ENCODE measurements around the gene SLC39A1. TPM values are rescaled to one million over a fixed set of nuclear protein-coding genes. Genes with fewer than 3 reads are reported as not detected.
A peak's percentile ranks its signal among the peaks of the same experiment; 100 is the strongest.

SLC39A1 gene
- total RNA-seq, 1 donor from 2014 or later = 120 TPM

DNA sequence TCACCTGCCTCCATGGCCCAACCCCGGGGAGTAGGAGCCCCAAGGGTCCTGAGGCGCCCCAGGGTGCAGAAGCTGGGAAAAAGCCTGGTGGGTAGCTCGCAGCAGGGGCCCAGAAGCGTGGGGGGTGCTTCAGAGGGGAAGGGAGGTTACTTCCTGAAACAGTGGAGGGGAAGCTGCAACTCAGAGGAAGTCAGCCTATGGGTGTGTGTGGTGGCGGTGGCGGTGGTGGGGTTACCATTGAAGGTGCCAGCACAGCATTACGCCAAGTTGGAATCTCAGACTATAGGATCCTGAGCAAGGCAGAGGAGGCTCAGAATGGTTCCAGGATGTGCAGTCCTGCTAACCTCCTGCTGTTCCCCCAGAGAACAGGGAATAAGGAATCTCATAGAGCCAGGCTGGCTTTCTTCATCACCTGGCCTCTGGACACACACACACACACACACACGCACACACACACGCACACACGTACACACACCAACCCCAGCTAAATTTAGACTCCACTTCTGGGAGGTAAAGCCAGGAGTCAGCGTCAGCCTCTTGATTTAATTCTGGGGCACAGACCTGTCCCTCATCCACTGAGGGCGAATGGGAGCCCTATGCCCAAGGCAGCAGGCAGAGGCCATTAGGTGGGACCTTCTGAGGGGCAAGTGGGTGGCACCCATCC lies 18.1 kb downstream of the SLC39A1 start:
- peak overlapping the region; percentile 78 for H3K4me3 ChIP-seq
- TF ChIP-seq, protein P1, sequence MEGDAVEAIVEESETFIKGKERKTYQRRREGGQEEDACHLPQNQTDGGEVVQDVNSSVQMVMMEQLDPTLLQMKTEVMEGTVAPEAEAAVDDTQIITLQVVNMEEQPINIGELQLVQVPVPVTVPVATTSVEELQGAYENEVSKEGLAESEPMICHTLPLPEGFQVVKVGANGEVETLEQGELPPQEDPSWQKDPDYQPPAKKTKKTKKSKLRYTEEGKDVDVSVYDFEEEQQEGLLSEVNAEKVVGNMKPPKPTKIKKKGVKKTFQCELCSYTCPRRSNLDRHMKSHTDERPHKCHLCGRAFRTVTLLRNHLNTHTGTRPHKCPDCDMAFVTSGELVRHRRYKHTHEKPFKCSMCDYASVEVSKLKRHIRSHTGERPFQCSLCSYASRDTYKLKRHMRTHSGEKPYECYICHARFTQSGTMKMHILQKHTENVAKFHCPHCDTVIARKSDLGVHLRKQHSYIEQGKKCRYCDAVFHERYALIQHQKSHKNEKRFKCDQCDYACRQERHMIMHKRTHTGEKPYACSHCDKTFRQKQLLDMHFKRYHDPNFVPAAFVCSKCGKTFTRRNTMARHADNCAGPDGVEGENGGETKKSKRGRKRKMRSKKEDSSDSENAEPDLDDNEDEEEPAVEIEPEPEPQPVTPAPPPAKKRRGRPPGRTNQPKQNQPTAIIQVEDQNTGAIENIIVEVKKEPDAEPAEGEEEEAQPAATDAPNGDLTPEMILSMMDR (IDR thresholded peaks at IDR 0.05) = no peak
- H3K27me3 ChIP-seq = no peaks in the 10 kb centered on the region
- ATAC-seq = peak; percentile 65
- H3K4me1 ChIP-seq = peaks cover 23% of the 10 kb centered on the region
- H3K27ac ChIP-seq = peak overlapping the region; percentile 95
- intact Hi-C loops (cut with DNase I) = no loop called here
- peak; percentile 85 for DNase-seq
- peaks cover 58% of the 10 kb centered on the region for H3K36me3 ChIP-seq
- H3K9me3 ChIP-seq = no peaks in the 10 kb centered on the region

DNA sequence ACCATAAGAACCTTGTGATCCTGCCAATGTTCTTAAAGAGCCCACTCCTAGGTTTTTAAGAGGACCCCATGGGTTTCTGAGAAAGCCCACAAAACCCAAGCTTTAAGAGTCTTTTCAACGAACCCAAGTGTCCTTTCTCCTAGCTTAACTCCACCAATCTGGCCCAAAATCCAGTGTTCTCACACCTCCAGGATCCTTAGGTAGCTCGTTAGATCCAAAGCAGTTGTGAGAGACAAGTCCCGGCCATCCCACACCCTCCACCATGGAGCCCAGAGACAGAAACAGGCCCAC lies 18.6 kb downstream of the SLC39A1 start:
- intact Hi-C loops (cut with DNase I) = no loop called here
- ATAC-seq = no peak
- Histone ChIP-seq H3K4me1 (peaks cover 23% of the 10 kb centered on the region), H3K36me3 (peaks cover 58% of the 10 kb centered on the region), H3K27ac (peak overlapping the region; percentile 95), H3K9me3 (no peaks in the 10 kb centered on the region), H3K4me3 (peak overlapping the region; percentile 78), H3K27me3 (no peaks in the 10 kb centered on the region)
- TF ChIP-seq, protein P1 (IDR thresholded peaks at IDR 0.05) = no peak
- no peak for DNase-seq

DNA sequence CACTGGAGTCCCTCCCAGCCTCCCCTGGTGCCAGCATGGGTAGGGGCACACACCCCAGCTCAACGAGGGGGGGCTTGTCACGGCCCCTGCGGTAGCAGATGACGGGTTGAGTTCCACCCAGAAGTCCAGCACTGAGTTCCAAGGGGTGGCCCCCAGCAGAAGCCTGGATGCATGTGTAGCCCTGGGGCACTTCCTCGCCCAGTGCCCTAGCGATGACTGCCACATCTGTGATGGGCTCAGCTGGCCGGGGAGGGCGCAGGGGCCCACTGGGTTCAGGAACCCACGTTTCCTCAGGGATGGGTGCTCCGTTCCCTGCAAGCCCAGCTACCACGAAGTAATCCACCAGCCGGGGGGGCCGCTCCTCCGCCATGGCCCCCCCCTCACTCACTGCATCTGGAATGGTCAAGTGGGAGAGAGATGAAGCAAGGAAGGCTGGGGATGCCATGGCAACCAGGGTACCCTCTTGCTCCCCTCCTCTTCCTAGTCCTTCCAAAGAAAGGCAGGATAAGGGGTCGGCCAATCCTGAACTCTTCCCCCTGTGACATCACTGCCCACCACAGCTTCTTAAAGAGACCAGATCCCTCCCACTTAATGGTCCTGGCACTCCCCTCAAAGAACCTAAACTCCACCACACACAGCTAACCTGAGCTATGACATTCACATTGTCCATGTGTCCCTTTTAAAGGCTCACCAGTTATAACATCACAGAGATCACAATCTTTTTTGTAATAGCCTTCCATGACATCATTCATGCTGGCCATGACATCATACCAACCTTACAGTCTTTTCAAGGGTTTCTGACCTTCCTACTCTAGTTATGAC lies 19.1 kb downstream of the SLC39A1 start:
- peak overlapping the region; percentile 78 for H3K4me3 ChIP-seq
- no peak for DNase-seq
- H3K27ac ChIP-seq = peak overlapping the region; percentile 95
- H3K27me3 ChIP-seq = no peaks in the 10 kb centered on the region
- intact Hi-C loops (cut with DNase I) = no loop called here
- H3K9me3 ChIP-seq = no peaks in the 10 kb centered on the region
- H3K36me3 ChIP-seq = peaks cover 58% of the 10 kb centered on the region
- peaks cover 23% of the 10 kb centered on the region for H3K4me1 ChIP-seq
- ATAC-seq = no peak
- TF ChIP-seq, protein P1 (IDR thresholded peaks at IDR 0.05) = no peak

DNA sequence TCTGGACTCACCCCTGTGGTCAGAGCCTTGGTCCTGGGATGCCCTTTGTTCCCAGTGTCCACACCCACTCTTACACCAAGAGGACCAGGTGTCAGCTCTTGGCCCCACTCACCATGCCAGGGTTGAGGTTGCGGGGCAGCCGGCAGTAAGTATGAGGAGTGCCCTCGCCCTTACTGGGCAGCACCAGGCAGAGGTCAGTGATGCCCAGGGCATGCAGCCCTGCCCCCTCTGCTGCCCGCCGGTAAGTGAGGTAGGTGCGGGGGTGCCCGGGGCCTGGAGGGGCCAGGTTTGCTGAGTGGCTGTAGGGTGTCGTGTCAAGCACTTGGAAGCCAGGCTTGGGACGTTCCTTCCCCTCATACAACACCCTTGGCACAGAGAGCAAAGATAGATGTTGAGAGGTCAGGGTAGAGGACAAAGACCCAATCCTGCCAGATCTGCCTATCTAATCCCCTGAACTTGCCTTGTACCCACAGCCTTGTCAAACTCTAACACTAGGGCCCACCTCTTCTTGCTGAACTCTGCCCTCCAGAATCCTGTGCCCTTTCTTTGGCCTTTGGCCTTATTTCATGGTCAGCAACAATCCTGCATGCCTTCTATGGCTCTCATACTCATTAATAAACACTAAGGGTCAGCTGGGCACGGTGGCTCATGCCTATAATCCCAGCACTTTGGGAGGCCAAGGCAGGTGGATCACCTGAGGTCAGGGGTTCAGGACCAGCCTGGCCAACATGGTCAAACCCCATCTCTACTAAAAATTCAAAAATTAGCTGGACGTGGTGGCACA lies 20.4 kb downstream of the SLC39A1 start:
- DNase-seq (peak; percentile 61), ATAC-seq (no peak)
- peaks cover 57% of the 10 kb centered on the region for H3K36me3 ChIP-seq
- no peaks in the 10 kb centered on the region for H3K27me3 ChIP-seq
- H3K4me3 ChIP-seq = no peak overlapping the region
- H3K9me3 ChIP-seq = no peaks in the 10 kb centered on the region
- peaks cover 23% of the 10 kb centered on the region for H3K4me1 ChIP-seq
- no peak overlapping the region for H3K27ac ChIP-seq
- intact Hi-C loops (cut with DNase I) = no loop called here
- TF ChIP-seq, protein P1 (IDR thresholded peaks at IDR 0.05) = no peak

DNA sequence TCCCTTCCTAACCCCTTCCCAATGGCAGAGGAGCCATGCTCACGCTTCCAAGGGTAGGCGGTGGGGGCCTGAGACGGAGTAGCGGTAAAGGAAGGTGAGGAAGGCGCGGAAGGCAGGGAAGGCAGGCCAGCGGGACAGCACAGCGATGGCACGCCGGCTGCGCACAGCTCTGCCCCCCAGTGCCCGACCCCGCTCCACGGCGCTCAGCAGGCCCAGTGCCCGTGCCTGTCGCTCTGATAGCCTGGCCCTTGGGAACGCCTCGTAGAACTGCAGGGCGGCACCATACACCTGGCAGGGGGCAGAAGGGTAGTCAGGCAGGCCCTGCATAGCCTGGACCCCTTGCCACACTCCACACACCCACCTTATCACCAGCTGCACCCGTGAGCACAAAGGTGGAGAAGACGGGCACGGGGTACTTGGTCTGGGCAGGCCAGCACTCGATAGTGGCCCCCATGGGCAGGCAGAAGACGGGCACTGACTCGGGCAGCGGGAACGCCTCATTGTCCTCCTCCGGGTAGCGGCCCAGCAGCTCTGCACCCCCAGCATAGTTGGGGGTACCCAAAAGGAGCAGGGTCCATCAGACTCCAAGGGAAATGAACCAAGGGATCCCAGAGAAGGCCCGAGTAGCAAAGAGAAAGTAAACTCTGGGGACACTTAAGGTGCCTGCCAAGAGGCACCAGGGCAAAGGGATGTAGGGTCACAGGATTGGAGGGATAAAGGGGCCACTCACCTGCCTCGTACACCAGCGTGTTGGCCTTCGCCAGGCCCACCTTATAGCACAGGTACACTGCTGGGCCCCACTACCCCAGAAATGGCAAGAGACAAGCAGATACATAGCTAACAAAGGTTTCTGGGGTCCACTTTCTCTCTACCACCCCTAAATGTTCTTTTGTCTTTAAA lies 21.3 kb downstream of the SLC39A1 start:
- intact Hi-C loops (cut with DNase I) = no loop called here
- H3K4me3 ChIP-seq = no peak overlapping the region
- H3K27ac ChIP-seq = no peak overlapping the region
- peaks cover 61% of the 10 kb centered on the region for H3K36me3 ChIP-seq
- TF ChIP-seq, protein P1 (IDR thresholded peaks at IDR 0.05) = no peak
- peak; percentile 55 for DNase-seq
- H3K9me3 ChIP-seq = no peaks in the 10 kb centered on the region
- H3K4me1 ChIP-seq = peaks cover 21% of the 10 kb centered on the region
- no peak for ATAC-seq
- H3K27me3 ChIP-seq = no peaks in the 10 kb centered on the region

All from upper lobe of right lung (tissue), 1 donor.